GM12878 (cell line): ENCODE data around the gene NIP7. TPM values are rescaled to one million over a fixed set of nuclear protein-coding genes. Genes with fewer than 3 reads are reported as not detected.
"Not testable (repeated sequence)": the region's sequence is repeated elsewhere in the genome, so short reads cannot be mapped to it uniquely, and the experiment has no call there.

Source experiments
- ATAC-seq: fragments of 200-7000 bp; cut with Tn5 transposase; 3 replicates; pipeline ENCODE4 v1.9.1; 2020; ENCODE audit warnings: mild to moderate bottlenecking, moderate library complexity
- BruUV-seq: library from RNA; stranded (reverse); fragments of 400-500 nt; replicated peaks from 2 replicates; lab custom pipeline; 2021; lab: Mats Ljungman, UMichigan
- CTCF ChIA-PET: fragments of 300-600 bp; sonication (Branson Sonifier 250); formaldehyde crosslinking; extraction: SDS; loops from one replicate; lab custom pipeline; 2021; ENCODE audit warnings: inconsistent platforms; lab: Yijun Ruan, JAX
- POLR2A ChIA-PET: fragments of 350-600 bp; formaldehyde crosslinking; extraction: SDS; loops from one replicate; lab custom pipeline; 2021; ENCODE audit warnings: inconsistent platforms; lab: Charles Lee
- RAD21 ChIA-PET: fragments of 300-600 bp; sonication (Branson Sonifier 250); formaldehyde crosslinking; loops from one replicate; lab custom pipeline; 2023; ENCODE audit warnings: antibody characterized with exemption; ENCODE audit not compliant: unreplicated experiment; lab: Charles Lee
- SMC1A ChIA-PET: fragments of 300-600 bp; sonication (Branson Sonifier 250); formaldehyde crosslinking; loops from one replicate; lab custom pipeline; 2023; ENCODE audit not compliant: unreplicated experiment, uncharacterized antibody; lab: Charles Lee
- DNase-seq: peaks from one replicate; pipeline ENCODE4 v3.0.0-alpha.2; 2011; ENCODE audit warnings: low read depth, low spot score
- FAIRE-seq: peaks from 3 replicates; lab custom pipeline; 2011; peaks lifted over from hg19 to GRCh38; lab: Jason Lieb, UNC
- H2AFZ ChIP-seq: 2 replicates; pipeline ENCODE4 v1.6.0; 2011; ENCODE audit warnings: low read depth, low read length, control low read depth; ENCODE audit not compliant: control insufficient read depth
- H3K27ac ChIP-seq: 2 replicates; pipeline ENCODE4 v1.5.1; 2011; ENCODE audit warnings: control low read depth; ENCODE audit not compliant: control insufficient read depth, insufficient read depth
- H3K27me3 ChIP-seq, 2 experiments: replicated peaks in 1 of 2; 2 replicates each; pipeline versions ENCODE4 v1.6.0 to v1.6.1; 2011; ENCODE audit warnings: low read length in 1 of 2; ENCODE audit not compliant: control insufficient read depth in 2 of 2, insufficient read depth in 2 of 2
- H3K36me3 ChIP-seq, 2 experiments: 2 replicates each; pipeline ENCODE4 v1.5.1; 2011; ENCODE audit warnings: low read length in 1 of 2; ENCODE audit not compliant: control insufficient read depth in 2 of 2, insufficient read depth in 2 of 2
- H3K4me1 ChIP-seq: 2 replicates; pipeline ENCODE4 v1.6.1; 2011; ENCODE audit warnings: mild to moderate bottlenecking, low read length, moderate library complexity, mixed read lengths; ENCODE audit not compliant: control insufficient read depth, insufficient read depth
- H3K4me2 ChIP-seq: 2 replicates; pipeline ENCODE4 v1.6.0; 2011; ENCODE audit warnings: control low read depth; ENCODE audit not compliant: control insufficient read depth, insufficient read depth
- H3K4me3 ChIP-seq: fragments of 200-600 bp; sonication (generic); 2 replicates; pipeline ENCODE4 v1.5.1; 2016
- H3K79me2 ChIP-seq: 2 replicates; pipeline ENCODE4 v1.6.0; 2011; ENCODE audit warnings: low read length; ENCODE audit not compliant: control insufficient read depth, insufficient read depth
- H3K9ac ChIP-seq: 2 replicates; pipeline ENCODE4 v1.8.0; 2011; ENCODE audit warnings: low read length, control low read depth, mixed read lengths; ENCODE audit not compliant: control insufficient read depth, insufficient read depth
- H3K9me3 ChIP-seq: replicated peaks from 3 replicates; pipeline ENCODE4 v1.5.1; 2011; ENCODE audit warnings: mild to moderate bottlenecking, low read length; ENCODE audit not compliant: control insufficient read depth, insufficient read depth
- H4K20me1 ChIP-seq: 2 replicates; pipeline ENCODE4 v1.6.0; 2011; ENCODE audit not compliant: control insufficient read depth, insufficient read depth
- ASH2L ChIP-seq: fragments of 300-600, 200-600 bp; sonication (generic); IDR thresholded peaks from 2 replicates; pipeline ENCODE4 v1.6.1; 2017; ENCODE audit warnings: low read depth, mild to moderate bottlenecking, borderline replicate concordance
- POU2F2 ChIP-seq: IDR thresholded peaks from 3 replicates; pipeline ENCODE4 v1.6.1; 2011; ENCODE audit warnings: low read depth, mild to moderate bottlenecking, low read length, borderline replicate concordance
- TAF1 ChIP-seq: IDR thresholded peaks from 2 replicates; pipeline ENCODE4 v1.6.1; 2011; ENCODE audit warnings: mild to moderate bottlenecking, low read depth, low read length, borderline replicate concordance
- ZNF217 ChIP-seq: fragments of 450-650 bp; IDR thresholded peaks from 2 replicates; pipeline ENCODE4 v1.6.1; 2017; ENCODE audit warnings: antibody characterized with exemption, mild to moderate bottlenecking
- ZSCAN29 ChIP-seq: fragments of 450-650 bp; IDR thresholded peaks from 2 replicates; pipeline ENCODE4 v1.6.1; 2017; ENCODE audit warnings: mild to moderate bottlenecking, moderate library complexity
- ZZZ3 ChIP-seq: IDR thresholded peaks from 2 replicates; pipeline ENCODE4 v1.6.1; 2011; ENCODE audit warnings: low read depth; ENCODE audit not compliant: control insufficient read depth, insufficient read length
- WGBS: methylation state at CpG from one replicate; pipeline ENCODE4 v1.1.6; 2016; ENCODE audit warnings: low lambda C conversion rate; ENCODE audit not compliant: insufficient replicate concordance, insufficient coverage; ENCODE audit errors: missing lambda C conversion rate; 5-methylcytosine and 5-hydroxymethylcytosine counted together
- in situ Hi-C: fragments of 300-500 bp; cut with MboI; formaldehyde crosslinking; loops from 9 replicates; pipeline ENCODE4 v1.14.3; 2018; ENCODE audit warnings: mixed read lengths
- intact Hi-C: fragments of 100-400 bp; cut with micrococcal nuclease; formaldehyde crosslinking; loops from one replicate; pipeline ENCODE4 v1.14.2; 2022; ENCODE audit not compliant: unreplicated experiment
- polyA plus RNA-seq, 11 experiments: library from polyadenylated mRNA; depleted of rRNA in 4 of 11; unstranded in 6 of 11; stranded (reverse) in 5 of 11; fragments of >200 nt; fragmentation: Nextera tagmentation in 4 of 11; fragmentation: Illumina TruSeq in 1 of 11; extraction: Ambion mirVana in 4 of 11; extraction: Trizol in 1 of 11; gene quantifications; 1 replicate in 1 of 11; 2 replicates in 10 of 11; pipeline versions ENCODE4 v1.2.1 to v1.2.3, GENCODE V29; 2011 to 2016; ENCODE audit warnings: inconsistent platforms in 2 of 11, missing spikeins in 2 of 11, low read depth in 1 of 11
- total RNA-seq, 4 experiments: library from RNA; depleted of rRNA in 3 of 4; stranded (reverse); fragments of >200 nt in 3 of 4; fragmentation: Illumina TruSeq in 1 of 4; extraction: Trizol in 1 of 4; gene quantifications; 2 replicates each; pipeline versions ENCODE4 v1.2.1 to v1.2.3, GENCODE V29; 2013 to 2021
- TF ChIP-seq, protein P1 (sequence below): fragments of 450-650 bp; formaldehyde crosslinking; IDR thresholded peaks from 2 replicates; pipeline ENCODE4 v1.4.0; 2020; ENCODE audit warnings: mild to moderate bottlenecking, moderate library complexity

NIP7 gene
- total and polyA plus RNA-seq, 10 of the 15 experiments (the other 5 are each of a cell fraction or from before 2014, with no cell fraction given), result 18.8 to 62.9 (median 56.7) TPM

DNA sequence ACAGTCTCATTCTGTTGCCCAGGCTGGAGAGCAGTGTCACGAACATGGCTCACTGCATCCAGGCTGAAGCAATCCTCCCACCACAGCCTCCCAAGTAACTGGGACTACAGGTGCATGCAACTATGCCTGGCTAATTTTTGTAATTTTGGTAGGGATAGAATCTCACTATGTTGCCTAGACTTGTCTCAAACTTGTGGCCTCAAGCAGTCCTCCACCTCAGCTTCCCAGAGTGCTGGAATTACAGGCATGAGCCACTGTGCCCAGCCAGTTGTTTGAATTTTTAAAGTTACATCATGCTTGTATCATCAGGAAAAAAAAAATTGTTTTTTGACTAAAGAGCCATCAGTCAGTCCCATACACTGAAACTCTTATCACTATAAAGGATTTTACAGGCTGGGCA, 45.5 kb upstream of the NIP7 start:
- Histone ChIP-seq H3K27me3 (no peaks in the 10 kb centered on the region), H3K79me2 (no peaks in the 10 kb centered on the region), H2AFZ (no peak overlapping the region), H3K27ac (no peak overlapping the region), H3K4me2 (no peak overlapping the region), H4K20me1 (no peaks in the 10 kb centered on the region), H3K36me3 (peaks cover 0 to 3% of the 10 kb centered on the region in 2 experiments; a peak in 1 of 4 replicates), H3K9me3 (no peaks in the 10 kb centered on the region), H3K4me3 (no peak overlapping the region), H3K9ac (no peak overlapping the region), H3K4me1 (no peaks in the 10 kb centered on the region)
- no TSS peak for BruUV-seq
- TF ChIP-seq ASH2L (no peak), TAF1 (no peak), POU2F2 (no peak), ZSCAN29 (no peak), ZNF217 (no peak), ZZZ3 (no peak)
- TF ChIP-seq, protein P1, sequence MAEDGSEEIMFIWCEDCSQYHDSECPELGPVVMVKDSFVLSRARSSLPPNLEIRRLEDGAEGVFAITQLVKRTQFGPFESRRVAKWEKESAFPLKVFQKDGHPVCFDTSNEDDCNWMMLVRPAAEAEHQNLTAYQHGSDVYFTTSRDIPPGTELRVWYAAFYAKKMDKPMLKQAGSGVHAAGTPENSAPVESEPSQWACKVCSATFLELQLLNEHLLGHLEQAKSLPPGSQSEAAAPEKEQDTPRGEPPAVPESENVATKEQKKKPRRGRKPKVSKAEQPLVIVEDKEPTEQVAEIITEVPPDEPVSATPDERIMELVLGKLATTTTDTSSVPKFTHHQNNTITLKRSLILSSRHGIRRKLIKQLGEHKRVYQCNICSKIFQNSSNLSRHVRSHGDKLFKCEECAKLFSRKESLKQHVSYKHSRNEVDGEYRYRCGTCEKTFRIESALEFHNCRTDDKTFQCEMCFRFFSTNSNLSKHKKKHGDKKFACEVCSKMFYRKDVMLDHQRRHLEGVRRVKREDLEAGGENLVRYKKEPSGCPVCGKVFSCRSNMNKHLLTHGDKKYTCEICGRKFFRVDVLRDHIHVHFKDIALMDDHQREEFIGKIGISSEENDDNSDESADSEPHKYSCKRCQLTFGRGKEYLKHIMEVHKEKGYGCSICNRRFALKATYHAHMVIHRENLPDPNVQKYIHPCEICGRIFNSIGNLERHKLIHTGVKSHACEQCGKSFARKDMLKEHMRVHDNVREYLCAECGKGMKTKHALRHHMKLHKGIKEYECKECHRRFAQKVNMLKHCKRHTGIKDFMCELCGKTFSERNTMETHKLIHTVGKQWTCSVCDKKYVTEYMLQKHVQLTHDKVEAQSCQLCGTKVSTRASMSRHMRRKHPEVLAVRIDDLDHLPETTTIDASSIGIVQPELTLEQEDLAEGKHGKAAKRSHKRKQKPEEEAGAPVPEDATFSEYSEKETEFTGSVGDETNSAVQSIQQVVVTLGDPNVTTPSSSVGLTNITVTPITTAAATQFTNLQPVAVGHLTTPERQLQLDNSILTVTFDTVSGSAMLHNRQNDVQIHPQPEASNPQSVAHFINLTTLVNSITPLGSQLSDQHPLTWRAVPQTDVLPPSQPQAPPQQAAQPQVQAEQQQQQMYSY (CRISPR knock-in tag), result no peak
- ChIA-PET POLR2A (interaction anchor here (0.6 kb wide), 1 partner anchor 679 kb away, joined by 4 read pairs; no protein-coding TSS in a partner anchor), CTCF (interaction anchor here (1.6 kb wide), 1 partner anchor 144 kb away, joined by 4 read pairs; no protein-coding TSS in a partner anchor), RAD21 (no interaction called here), SMC1A (no interaction called here)
- FAIRE-seq, result no peak
- intact Hi-C loops, result no loop called here
- 95% methylated on average over 1 of the region's 1 CpG for WGBS
- ATAC-seq, result no peak
- DNase-seq, result no peak
- in situ Hi-C loops, result no loop called here

DNA sequence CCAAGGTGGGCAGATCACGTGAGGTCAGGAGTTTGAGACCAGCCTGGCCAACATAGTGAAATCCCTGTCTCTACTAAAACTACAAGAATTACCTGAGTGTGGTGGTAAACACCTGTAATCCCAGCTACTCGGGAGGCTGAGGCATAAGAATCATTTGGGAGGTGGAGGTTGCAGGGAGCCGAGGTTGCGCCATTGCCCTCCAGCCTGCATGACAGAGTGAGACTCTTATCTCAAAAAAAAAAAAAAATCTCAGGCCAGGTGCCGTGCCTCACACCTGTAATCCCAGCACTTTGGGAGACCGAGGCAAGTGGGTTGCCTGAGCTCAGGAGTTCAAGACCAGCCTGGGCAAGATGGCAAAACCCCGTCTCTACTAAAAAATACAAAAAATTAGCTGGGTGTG, 42.8 kb upstream of the NIP7 start:
- H3K9me3 ChIP-seq, H3K27me3 ChIP-seq, FAIRE-seq, H2AFZ ChIP-seq, DNase-seq, in situ Hi-C loops, H3K79me2 ChIP-seq, H3K27ac ChIP-seq, intact Hi-C loops, BruUV-seq, H4K20me1 ChIP-seq, H3K9ac ChIP-seq, H3K4me3 ChIP-seq, H3K4me2 ChIP-seq, ATAC-seq, H3K4me1 ChIP-seq: not testable (repeated sequence)
- H3K36me3 ChIP-seq, result peaks cover 0 to 10% of the 10 kb centered on the region in 2 experiments; a peak in 2 of 4 replicates
- ChIA-PET SMC1A (interaction anchor here (0.7 kb wide), 1 partner anchor 11 kb away, joined by 3 read pairs; no protein-coding TSS in a partner anchor), POLR2A (interaction anchor here (0.6 kb wide), 1 partner anchor 1175 kb away, joined by 4 read pairs; no protein-coding TSS in a partner anchor), CTCF (interaction anchor here (0.6 to 2.0 kb wide), 5 partner anchors 9 to 568 kb away, joined by 3 to 6 read pairs (median 4); no protein-coding TSS in a partner anchor), RAD21 (interaction anchor here (0.6 kb wide), 1 partner anchor 1100 kb away, joined by 3 read pairs; no protein-coding TSS in a partner anchor)
- 100% methylated on average over 7 of the region's 7 CpGs for WGBS
